Tibial nerve (tissue), 3 donors: ENCODE results near the gene LYPLAL1.

Source experiments
- CTCF ChIP-seq, 5 experiments: fragments of 200-600 bp in 3 of 5; fragments of 450-650 bp in 2 of 5; sonication (generic) in 3 of 5; IDR thresholded peaks; one replicate each; pipeline ENCODE4 v1.5.1; 2016 to 2019; ENCODE audit warnings: antibody characterized with exemption in 5 of 5, mild to moderate bottlenecking in 3 of 5, moderate library complexity in 2 of 5
- POLR2A ChIP-seq, 2 donors: fragments of 450-650 bp; IDR thresholded peaks; one replicate each; pipeline ENCODE4 v1.6.1; 2017; ENCODE audit warnings: antibody characterized with exemption in 2 of 2, mild to moderate bottlenecking in 2 of 2, moderate library complexity in 2 of 2

GRCh38 chr1:219185486-219186117 is 11.9 kb downstream of the LYPLAL1 start:
- TF ChIP-seq CTCF (IDR thresholded peaks at IDR 0.05), result no peak
- TF ChIP-seq POLR2A (IDR thresholded peaks at IDR 0.05), result no peak
